GM12892 (cell line): ENCODE results near the gene NPBWR2.
A peak's percentile ranks its signal among the peaks of the same experiment; 100 is the strongest.

ENCODE experiments used
- DNase-seq: peaks from one replicate; pipeline ENCODE4 v3.0.0; 2011; ENCODE audit not compliant: insufficient read length
- FAIRE-seq: peaks from 2 replicates; lab custom pipeline; 2011; peaks lifted over from hg19 to GRCh38; lab: Jason Lieb, UNC
- POLR2A ChIP-seq: IDR thresholded peaks from 2 replicates; pipeline ENCODE4 v1.6.1; 2011; ENCODE audit warnings: low read depth, low read length, control low read depth
- POLR2AphosphoS5 ChIP-seq: IDR thresholded peaks from 2 replicates; pipeline ENCODE4 v1.6.1; 2011; ENCODE audit warnings: low read depth, low read length, control low read depth
- TAF1 ChIP-seq: IDR thresholded peaks from 2 replicates; pipeline ENCODE4 v1.6.1; 2011; ENCODE audit warnings: low read depth, mild to moderate bottlenecking, control low read depth, low read length, borderline replicate concordance

NPBWR2 gene

DNA sequence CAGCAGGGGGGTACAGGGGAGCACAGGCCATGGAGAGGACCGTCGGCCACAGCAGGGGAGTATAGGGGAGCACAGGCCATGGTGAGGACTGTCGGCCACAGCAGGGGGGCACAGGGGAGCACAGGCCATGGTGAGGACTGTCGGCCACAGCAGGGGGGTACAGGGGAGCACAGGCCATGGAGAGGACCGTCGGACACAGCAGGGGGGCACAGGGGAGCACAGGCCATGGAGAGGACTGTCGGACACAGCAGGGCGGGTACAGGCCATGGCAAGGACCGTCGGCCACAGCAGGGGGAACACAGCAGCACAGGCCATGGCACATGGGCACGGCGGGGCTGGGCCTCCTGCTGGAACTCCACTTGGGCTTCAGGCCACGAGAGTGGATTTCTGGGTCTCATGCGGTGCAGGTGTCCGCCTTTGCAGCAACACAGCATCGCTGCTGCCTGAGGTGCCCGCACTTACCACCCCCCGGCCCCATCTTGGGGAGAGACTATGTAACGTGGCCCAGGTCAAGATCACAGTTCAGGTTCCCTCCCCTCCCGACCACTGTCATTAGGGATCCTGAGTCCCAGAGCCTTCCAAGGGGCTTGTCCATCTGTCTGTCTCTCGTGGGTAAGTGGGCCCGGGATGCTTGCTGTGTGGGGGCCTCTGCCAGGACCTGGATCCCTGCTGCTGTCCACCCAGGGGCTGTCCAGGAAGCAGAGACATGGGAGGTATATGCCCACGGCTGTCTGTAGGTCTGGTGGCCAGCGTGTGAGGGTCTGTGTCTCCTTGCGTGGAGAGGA lies 2.5 kb downstream of the NPBWR2 start:
- DNase-seq (no peak), FAIRE-seq (no peak)
- TF ChIP-seq POLR2AphosphoS5 (no peak), POLR2A (no peak), TAF1 (no peak)

GRCh38 chr20:64103871-64104666 lies 3.3 kb downstream of the NPBWR2 start:
- DNase-seq (no peak), FAIRE-seq (no peak)
- TF ChIP-seq POLR2AphosphoS5 (no peak), POLR2A (no peak), TAF1 (no peak)

DNA sequence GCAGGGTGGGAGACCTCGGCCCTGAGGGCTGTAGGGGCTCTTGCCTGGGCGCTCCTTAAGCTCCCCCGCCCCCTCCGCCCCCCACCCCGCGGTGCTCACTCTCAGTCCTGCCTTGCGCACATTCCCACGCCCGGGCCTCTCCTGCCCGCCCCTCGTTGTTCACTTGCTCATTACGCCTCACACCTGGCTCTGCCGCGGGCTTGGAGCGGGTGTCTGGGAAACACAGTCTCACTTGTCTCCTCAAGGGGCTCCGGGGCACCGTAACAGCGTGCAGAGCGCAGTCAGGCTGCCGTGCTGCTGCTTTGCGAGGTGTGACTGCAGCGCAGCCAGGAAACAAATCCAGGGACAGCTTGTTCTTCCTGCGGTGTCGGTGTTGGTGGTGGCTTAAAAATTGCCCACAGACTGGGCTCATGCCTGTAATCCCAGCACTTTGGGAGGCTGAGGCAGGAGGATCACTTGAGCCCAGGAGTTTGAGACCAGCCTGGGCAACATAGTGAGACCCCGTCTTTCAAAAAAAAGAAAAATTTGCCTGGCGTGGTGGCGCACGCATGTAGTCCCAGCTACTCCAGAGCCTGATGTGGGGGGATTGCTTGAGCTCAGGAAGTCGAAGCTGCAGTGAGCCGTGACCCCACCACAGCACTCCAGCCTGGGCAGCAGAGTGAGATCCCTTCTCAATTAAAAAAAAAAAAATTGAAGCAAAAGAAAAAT lies 4.6 kb downstream of the NPBWR2 start:
- TF ChIP-seq POLR2A (no peak), POLR2AphosphoS5 (no peak), TAF1 (no peak)
- DNase-seq (no peak), FAIRE-seq (no peak)

DNA sequence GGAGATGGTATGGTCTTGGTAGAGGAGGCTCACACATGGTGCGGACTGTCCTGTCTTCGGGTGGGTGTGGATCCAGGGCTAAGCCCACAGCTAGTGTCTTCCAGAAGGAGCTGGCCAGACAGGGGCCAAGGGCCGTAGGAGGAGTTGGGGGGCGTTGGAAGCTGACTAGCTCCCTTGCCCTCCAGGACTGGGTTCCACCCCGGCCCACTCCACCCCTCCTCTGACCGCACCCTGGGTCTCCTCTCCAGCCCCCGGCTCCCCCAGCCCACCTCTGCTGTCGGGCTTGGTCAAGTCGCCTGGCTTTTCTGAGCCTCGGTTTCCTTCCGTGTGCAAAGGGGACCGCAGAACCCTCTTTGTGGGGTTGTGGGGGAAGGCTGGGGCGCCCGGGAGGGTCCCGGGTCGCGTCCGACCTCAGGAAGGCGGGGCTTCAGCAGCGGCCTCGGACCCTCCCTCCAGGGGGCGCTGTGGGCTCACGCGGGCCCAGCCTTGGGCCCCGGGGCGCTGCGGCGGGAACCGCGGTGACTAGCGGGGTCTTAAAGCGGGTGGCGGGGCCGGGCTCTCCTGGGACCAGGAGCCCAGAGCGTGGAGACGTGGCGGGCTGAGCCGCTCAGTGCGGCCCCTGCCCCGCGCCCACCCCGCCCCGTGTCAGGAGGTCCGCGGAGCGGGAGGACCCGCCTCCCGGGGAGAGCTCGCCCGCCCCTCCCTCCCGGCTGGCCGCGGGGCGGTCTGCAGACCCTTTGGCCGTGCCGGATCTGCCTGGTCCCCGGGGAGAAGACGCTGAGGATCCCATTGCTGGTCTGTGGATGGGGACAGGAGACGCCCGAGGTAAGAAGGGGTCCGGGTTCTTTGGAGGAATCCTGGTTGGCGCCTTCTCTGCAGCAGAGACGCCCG lies 5.4 kb downstream of the NPBWR2 start:
- TF ChIP-seq TAF1 (no peak), POLR2A (no peak), POLR2AphosphoS5 (no peak)
- peak; percentile 89 for DNase-seq
- no peak for FAIRE-seq

GRCh38 chr20:64100946-64101688 lies 6.2 kb downstream of the NPBWR2 start:
- no peak for DNase-seq
- TF ChIP-seq POLR2AphosphoS5, result no peak
- TF ChIP-seq TAF1, result no peak
- TF ChIP-seq POLR2A, result no peak
- FAIRE-seq, result no peak

DNA sequence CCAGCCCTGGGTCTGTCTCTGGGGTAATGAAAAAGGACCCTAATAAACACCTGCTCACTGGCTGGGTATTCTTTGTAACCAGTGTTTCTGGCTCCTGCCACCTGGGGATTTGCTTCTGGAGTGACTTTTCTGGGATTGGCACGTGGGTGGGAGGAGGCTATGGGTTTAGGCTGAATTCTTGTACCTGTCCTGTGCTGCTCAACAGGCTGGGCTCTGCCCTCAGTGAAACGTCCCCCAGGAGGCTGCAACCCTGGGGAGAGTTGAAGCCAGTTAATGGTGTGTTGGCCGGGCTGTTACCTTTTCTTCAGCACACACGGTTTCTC lies 6.8 kb downstream of the NPBWR2 start:
- TF ChIP-seq POLR2A, result no peak
- no peak for TF ChIP-seq POLR2AphosphoS5
- TF ChIP-seq TAF1, result no peak
- no peak for FAIRE-seq
- DNase-seq, result no peak

GRCh38 chr20:64099880-64100565 lies 7.3 kb downstream of the NPBWR2 start:
- FAIRE-seq (peak; percentile 42), DNase-seq (no peak)
- no peak for TF ChIP-seq TAF1
- TF ChIP-seq POLR2AphosphoS5, result no peak
- no peak for TF ChIP-seq POLR2A

- FAIRE-seq, result no peak
- TF ChIP-seq POLR2AphosphoS5 (no peak), TAF1 (no peak), POLR2A (no peak)
- DNase-seq, result no peak
Measured at GRCh38 chr20:64099086-64099786, 8.1 kb downstream of the NPBWR2 start.

DNA sequence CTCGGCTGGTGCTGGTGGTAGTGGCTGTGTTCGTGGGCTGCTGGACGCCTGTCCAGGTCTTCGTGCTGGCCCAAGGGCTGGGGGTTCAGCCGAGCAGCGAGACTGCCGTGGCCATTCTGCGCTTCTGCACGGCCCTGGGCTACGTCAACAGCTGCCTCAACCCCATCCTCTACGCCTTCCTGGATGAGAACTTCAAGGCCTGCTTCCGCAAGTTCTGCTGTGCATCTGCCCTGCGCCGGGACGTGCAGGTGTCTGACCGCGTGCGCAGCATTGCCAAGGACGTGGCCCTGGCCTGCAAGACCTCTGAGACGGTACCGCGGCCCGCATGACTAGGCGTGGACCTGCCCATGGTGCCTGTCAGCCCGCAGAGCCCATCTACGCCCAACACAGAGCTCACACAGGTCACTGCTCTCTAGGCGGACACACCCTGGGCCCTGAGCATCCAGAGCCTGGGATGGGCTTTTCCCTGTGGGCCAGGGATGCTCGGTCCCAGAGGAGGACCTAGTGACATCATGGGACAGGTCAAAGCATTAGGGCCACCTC lies 8.8 kb downstream of the NPBWR2 start:
- DNase-seq (no peak), FAIRE-seq (no peak)
- no peak for TF ChIP-seq POLR2AphosphoS5
- TF ChIP-seq POLR2A, result no peak
- TF ChIP-seq TAF1, result no peak
